Measurements from ENCODE around the gene AFMID.
"Not testable (repeated sequence)": the region's sequence is repeated elsewhere in the genome, so short reads cannot be mapped to it uniquely, and the experiment has no call there.

AFMID gene

DNA sequence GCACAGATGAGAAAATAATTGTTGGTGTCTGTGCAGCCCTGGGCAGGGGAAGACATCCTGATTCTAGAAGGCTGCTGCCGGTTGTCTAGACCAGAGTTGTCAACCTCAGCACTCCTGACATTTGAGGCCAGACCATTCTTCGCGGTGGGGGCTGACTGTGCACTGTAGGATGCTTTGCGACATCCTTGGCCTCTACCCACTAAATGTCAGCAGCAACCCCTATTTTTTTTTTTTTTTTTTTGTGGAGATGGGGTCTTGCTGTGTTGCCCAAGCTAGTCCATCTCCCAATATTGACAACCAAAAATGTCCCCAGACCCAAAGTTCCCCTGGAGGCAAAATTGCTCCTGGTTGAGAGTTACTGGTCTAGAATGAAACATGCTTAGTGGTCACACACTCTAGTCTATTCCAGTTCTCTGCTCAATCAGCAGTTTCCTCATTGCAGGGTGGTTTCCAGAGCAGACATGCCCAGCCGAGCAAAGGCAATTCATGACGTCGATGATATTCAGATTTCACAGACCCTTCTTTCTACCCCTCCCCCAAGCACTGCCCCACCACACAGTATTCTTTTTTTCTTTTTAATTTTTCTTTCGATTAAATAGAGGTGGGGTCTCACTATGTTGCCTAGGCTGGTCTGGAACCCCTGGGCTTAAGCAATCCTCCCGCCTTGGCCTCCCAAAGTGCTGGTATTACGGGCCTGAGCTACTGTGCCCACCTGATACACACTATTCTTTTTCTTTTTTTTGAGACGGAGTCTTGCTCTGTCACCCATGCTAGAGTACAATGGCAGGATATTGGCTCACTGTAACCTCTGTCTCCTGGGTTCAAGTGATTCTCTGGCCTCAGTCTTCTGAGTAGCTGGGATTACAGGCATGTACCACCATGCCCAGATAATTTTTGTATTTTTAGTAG lies 32.0 kb upstream of the AFMID start:
- no peak for DNase-seq (ENCODE audit: low read depth)

DNA sequence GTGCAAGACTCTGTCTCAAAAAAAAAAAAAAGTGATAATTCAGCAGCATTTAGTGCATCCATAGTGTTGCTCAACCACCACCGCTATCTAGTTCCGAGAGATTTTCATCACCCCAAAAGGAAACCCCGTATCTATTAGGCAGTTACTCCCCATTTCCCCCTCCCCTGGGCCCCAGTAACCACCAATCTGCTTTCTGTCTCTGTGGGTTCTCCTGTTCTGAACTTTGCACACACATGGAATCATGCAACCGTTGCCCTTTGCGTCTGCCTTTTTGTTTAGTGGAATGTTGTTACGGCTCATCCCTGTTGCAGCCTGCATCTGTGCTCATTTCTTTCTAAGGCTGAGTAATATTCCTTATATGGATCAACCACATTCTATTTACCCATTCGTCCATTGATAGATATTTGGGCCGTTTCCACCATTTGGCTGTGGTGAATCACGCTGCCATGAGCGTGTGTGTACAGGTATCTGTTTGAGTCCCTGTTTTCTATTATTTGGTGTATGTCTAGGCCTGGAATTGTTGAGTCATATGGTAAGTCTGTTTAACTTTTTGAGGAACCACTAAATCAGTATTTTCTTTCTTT lies 27.5 kb upstream of the AFMID start:
- no peak for DNase-seq (ENCODE audit: low read depth)

DNA sequence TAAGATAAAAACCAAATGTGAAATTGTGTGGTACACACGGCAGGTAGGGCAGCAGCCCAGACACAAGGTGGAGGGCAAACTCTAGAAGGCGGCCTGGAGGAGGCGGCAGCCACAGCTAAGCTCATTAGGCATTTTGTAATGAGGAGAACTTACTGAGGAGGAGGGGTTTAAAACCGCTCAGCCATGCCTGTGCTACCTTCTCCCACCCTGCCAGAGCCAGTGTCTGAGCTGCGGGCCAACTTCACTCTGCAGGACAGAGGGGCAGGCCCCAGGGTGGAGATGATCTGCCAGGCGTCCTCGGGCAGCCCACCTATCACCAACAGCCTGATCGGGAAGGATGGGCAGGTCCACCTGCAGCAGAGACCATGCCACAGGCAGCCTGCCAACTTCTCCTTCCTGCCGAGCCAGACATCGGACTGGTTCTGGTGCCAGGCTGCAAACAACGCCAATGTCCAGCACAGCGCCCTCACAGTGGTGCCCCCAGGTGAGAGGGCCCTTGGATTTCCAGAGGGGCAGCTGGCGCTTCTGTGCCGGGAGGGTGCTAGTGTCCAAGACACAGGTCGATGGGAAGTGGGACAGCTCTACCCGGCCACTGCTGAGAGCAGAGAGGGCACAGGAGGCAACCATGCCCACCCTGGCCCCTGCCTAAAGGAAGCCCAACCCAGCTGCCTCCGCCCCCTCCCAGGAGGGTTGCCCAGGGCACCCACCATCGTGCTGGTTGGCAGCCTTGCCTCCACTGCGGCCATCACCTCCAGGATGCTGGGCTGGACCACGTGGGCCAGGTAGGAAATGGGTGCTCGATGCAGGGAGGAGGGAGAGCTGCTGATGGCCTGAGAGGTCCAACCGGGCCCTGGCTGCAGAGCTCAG lies 23.0 kb upstream of the AFMID start:
- DNase-seq (ENCODE audit: low read depth): no peak

DNA sequence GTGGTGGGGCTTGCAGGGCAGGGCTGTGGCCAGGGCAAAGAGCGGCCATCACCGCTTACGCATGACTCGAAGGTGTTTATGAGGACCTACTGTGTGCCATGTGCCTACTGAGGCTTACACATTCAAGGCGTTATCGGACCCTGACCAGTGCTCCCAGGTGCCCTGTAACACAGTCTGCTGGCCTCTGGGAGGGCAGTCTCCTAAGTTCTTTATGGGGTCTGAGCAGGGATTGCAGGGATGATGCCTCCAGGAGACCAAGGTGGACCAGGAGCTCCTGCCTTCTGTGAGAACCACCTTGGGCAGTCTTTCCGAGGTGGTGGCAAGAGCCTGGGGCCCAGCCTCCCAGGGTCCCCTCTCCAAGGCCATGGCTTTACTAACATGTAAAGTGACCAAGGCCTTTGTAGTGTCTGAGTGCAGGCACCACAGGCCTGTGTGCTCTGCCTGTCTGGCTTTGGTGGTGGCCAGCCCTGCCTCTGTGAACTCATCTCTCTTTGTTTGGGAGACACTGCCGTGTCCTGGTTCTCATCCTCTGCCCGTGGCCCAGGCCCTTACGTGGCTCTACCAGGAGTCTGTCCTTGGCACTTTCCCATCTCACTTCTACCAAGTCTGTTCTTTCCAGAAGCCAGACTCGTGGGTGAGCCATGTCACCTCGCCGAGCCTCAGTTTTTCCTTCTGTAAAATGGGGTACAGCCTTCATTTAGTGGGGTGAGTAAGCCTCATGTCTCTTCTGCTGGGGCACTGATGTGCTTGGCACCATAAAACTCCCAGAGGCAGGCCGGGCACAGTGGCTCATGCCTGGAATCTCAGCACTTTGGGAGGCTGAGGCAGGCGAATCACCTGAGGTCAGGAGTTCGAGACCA lies 22.2 kb upstream of the AFMID start:
- no peak for DNase-seq (ENCODE audit: low read depth)

DNA sequence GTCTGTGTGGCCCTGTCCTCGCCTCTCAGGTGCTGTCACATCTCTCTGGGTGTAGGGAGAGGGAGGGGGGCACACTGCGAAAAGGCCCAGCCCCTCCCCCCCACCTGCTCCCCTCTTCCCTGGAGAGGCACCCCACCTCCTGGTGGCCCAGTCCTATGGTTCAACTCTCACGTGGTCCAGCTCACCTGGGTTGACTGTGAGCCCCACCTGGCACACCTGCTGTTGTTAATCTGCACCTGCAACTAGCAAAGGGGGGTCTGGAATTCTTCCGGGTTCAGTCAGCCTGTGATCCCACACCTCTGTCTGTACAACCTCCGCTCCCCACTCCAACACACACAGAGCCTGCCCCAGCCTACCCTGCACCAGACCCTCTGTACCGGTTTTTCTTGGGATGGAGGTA lies 20.7 kb upstream of the AFMID start:
- DNase-seq (ENCODE audit: low read depth): no peak

DNA sequence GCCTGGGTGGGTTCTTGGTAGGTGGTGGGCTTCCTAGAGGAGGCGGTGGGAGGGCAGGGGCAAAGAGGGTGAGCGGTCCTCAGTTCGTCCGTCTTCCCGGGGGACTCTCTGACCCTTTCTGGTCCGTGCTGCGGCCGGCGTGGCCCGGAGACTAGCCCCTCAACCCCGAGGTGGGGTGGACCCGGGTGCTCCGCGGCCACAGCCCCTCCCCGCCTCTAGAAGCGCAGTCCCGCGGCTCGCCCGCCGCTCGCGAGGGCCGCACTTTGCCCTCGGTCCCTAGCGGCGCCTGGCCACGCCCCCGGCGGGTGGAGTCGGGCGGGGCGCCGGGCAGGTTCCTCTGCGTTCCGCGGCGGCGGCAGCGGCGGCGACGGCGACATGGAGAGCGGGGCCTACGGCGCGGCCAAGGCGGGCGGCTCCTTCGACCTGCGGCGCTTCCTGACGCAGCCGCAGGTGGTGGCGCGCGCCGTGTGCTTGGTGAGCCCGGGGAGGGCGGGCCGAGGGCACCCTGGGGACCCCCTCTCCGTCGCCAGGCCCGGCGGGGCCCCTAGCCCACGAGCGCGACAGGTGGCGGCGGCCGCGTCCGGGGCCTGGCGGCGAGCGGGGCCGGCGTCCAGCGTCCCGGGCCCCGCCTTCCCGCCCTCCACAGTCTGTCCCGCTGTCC lies 18.8 kb upstream of the AFMID start, which contains the start of gene SYNGR2:
TSS of gene SYNGR2 (plus strand) at position 340 of the 661 bp plus-strand sequence. CDS start at position 376, 36 bp downstream.
- DNase-seq (ENCODE audit: low read depth): peak; percentile 86

DNA sequence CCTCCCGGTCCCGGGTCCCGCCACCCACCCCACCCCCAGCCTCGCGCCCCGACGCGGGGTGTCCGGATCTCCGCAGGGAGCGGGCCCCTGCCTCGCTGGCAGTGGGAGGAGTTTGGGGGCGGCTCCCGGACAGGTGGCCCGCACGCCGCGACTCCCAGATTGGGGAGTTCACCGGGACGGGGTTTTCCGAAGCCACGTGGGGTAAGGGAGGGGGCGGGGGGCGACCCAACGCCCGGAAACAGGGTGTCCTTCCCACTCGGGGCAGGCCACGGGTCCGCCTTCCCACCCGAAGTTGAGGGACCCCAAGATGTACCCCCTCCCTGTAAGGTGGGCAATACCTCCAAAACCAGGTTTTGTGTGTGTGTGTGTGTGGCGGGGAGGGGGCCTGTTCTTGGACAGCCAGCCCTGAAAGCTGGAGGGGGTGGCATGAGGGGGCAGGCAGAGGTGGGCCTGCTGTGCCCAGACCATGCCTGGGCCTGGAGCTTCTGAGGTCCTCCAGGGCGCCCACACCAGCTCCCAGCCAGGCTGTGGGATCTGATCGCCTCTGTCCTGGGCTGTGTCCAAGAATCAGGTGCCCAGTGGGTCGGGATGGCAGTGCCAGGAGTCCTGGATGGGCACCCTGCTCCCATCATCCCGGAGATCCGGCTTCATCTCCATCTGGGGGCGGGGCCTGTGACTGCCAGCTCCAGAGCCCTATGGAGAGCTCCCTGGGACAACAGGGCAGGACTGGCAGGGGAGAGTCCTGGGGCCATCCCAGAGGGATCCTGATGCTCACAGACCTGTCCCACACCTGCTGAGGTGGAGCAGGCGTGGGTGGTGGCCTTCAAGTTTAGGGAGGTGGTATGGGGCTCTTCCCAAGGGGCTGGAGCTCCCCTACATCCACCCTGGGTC lies 18.0 kb upstream of the AFMID start:
- DNase-seq (ENCODE audit: low read depth): peak; percentile 34

DNA sequence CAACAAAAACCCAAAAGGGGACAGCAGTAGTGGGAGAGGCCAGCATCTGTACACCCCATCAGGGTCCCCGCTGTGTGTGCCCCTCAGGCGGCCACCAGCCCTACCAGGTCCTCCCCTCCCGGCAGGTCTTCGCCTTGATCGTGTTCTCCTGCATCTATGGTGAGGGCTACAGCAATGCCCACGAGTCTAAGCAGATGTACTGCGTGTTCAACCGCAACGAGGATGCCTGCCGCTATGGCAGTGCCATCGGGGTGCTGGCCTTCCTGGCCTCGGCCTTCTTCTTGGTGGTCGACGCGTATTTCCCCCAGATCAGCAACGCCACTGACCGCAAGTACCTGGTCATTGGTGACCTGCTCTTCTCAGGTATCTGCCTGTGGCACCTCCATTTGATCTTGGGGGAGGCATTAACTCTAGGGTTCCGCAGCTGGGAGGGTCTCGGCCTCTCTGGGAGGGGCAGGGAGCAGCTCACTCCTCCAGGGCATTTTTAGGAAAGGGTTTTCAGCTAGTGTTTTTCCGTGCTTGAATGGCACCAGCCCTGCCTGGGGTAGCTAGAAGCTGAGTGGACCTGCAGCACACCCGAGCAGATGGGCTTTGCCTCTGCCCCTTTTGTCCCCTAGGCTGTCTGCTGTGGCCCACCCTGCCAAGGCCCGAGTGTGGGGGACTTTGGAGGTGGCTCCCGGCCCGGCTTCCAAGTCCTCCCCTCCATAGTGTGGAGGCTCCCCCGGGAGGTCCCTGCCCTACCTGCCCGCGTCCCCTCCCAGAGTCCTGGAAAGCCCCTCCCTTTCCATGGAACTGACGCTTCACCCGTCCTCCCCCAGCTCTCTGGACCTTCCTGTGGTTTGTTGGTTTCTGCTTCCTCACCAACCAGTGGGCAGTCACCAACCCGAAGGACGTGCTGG lies 16.2 kb upstream of the AFMID start:
- DNase-seq (ENCODE audit: low read depth): no peak

DNA sequence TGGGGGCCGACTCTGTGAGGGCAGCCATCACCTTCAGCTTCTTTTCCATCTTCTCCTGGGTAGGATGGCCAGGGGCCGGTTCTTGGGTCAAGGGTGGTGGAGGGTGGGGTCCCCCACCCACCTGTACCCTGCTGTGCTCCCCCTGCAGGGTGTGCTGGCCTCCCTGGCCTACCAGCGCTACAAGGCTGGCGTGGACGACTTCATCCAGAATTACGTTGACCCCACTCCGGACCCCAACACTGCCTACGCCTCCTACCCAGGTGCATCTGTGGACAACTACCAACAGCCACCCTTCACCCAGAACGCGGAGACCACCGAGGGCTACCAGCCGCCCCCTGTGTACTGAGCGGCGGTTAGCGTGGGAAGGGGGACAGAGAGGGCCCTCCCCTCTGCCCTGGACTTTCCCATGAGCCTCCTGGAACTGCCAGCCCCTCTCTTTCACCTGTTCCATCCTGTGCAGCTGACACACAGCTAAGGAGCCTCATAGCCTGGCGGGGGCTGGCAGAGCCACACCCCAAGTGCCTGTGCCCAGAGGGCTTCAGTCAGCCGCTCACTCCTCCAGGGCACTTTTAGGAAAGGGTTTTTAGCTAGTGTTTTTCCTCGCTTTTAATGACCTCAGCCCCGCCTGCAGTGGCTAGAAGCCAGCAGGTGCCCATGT lies 15.4 kb upstream of the AFMID start:
- DNase-seq (ENCODE audit: low read depth): not testable (repeated sequence)

DNA sequence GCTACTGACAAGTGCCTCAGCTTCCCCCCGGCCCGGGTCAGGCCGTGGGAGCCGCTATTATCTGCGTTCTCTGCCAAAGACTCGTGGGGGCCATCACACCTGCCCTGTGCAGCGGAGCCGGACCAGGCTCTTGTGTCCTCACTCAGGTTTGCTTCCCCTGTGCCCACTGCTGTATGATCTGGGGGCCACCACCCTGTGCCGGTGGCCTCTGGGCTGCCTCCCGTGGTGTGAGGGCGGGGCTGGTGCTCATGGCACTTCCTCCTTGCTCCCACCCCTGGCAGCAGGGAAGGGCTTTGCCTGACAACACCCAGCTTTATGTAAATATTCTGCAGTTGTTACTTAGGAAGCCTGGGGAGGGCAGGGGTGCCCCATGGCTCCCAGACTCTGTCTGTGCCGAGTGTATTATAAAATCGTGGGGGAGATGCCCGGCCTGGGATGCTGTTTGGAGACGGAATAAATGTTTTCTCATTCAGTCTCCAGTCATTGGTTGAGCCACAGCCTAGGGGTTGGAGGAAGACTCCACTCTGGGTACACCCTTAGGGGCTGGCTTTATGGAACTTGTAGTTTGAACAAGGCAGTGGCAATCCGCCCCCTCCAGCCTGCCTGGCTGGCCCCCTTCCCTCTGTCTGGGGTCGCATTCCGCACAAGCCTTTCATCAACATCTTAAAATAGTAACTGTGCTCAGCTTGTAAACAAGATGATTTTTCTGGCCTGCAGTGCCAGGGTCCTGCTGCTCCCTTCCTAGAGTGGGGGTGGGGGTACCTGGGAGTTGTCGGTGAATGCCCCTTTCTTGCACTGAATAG lies 14.7 kb upstream of the AFMID start:
- no peak for DNase-seq (ENCODE audit: low read depth)

DNA sequence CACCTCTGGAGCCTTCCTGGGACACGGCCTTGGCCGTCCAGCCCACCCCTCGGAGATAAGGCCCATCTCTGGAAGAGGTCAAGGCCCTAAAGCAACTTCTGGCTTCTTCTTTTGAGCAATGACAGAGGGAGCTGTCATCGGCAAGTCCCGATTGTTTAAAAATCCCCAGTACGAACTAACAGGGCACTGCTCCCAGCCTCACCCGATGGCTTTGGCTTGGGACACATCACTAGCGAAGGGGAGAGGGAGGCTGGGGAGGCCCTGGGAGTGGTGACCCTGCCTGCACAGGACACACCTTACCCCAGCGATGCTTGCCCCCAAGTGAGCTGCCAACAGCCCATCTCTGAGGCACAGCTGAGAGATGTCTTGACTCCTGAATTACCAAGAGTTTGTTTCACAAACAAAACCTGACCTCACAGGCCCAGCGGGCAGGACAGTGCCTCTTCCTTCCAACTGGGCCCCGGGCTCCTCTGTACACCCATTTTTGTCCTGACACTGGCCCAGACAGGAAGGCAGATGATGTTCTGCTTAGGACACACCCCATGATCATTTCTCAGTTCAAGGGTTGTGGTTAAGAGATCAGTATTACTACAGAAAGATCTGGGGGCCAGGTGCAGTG lies 14.0 kb upstream of the AFMID start:
- no peak for DNase-seq (ENCODE audit: low read depth)

DNA sequence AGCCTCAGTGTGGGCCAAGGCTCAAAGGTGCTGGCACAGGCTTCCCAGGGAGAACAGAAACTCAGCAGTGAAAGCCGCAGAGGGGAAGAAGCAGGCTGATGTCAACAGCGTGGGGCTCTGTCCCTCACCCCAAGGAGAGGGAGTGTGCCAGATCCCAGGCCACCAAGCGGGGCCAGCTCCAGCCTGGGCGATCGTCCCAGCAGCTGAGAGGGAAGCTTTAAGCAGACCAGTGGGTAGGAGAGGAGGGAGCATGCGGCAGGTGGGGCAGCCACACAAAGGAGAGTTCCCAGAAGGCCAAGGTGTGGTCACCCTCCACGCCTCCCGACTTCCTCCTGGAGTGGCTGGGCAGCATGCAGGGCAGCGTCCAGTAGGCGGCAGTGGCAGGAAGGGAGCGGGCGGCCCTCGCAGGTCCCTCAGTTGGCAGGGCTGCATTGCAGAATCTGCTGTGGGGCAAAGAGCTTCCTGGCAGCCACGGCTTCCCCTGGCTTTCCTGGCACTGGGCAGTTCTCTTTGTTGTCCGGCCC lies 12.8 kb upstream of the AFMID start:
- no peak for DNase-seq (ENCODE audit: low read depth)

DNA sequence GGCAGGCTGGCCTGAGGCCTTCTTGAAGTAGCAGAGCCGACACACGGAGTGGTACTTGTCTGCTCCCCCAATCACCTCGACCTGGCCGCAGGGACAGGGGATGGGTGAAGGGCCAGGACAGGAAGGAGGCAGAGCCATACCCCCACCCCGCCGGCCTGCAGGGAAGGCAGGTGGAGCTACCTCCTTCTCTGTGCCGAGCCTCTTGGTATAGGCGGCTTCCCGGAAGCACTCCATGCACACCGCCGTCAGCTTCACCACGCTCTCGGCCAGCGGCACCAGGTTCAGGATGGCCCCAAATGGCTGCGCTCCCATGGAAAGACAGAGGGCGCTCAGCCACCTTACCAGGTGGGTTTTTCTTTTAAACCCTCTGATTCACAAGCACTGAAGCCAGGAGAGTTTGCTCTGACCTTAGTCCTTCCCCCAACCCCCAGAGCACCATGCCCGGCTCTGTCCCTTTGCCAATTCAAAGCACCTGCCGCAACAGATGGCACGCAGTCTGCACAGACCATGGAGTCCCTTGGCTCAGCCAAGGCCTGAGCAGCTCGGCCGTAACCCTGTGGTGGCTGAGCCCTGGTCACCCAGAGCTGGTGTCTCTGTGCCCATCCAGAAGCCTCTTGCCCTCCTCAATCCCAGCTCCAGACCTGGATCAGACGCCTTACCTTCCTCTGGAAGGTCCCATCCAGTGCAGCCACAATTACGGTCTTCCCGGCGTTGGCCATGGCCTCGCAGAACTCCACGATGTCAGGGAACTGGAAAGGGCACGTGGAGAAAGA lies 12.1 kb upstream of the AFMID start:
- DNase-seq (ENCODE audit: low read depth): no peak

DNA sequence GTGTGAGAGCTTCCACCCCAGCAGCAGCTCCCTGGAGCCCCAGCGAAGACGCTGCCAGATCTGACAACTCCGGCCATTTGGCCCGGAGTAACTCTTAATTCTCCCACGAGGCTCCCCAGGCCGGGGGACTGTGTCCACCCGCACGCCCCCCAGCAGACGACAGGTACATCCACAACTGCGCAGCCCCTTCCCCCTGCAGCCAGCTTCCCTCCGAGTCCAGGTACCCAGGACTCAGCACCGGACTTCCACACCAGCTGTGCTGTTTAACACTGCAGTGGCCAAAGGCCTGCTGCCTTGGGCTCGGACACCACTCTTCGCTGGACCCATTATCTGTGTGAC lies 11.6 kb upstream of the AFMID start:
- no peak for DNase-seq (ENCODE audit: low read depth)

DNA sequence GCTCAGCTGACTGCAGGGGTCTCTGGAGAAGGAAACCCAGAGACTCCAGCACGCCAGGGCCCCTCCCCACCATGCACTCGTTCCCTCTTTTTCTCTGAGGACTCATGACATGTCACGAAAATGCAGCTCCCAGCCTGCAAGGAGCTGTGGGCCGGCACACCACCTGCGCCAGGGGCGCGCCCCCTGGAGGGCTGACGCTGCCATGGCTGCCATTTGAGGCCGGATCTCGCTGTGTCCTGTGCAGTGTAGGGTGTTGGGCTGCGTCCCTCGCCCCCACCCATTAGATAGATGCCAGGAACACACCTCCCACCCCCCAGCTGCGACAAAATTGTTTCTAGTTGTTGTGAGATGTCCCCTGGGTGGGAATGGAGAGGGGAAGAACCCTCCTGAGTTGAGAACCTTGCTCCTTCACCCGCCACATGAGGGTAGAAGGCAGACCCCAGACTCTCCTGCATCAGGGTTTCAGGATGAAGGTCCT lies 10.6 kb upstream of the AFMID start:
- DNase-seq (ENCODE audit: low read depth): peak; percentile 70

DNA sequence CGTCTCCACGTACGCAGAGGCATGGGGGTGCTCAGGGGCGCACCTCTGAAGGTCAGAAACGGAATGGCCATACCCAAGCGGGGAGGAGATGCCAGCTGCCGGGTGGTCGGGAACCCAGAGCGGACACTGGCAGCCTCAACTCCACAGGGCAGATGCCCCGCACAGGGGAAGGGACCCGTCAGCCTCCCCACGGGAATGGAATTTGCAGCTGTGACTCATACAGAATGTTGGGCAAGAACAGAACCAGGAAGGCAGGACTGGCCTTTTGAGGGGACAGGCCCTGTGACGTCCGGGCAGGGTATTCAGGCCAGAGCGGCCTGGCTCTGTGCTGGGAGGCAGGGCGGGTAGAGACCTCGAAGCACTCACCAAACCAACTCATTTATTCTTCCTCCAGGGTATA lies 7.8 kb upstream of the AFMID start:
- no peak for DNase-seq (ENCODE audit: low read depth)
